IPS-NIHi11 (cell line): ENCODE results near the gene HDAC7.
"Not testable (repeated sequence)": the region's sequence is repeated elsewhere in the genome, so short reads cannot be mapped to it uniquely, and the experiment has no call there.

Experiments used
- DNase-seq: peaks from one replicate; pipeline ENCODE4 v3.0.0; 2012; ENCODE audit warnings: mixed read lengths, low spot score

The HDAC7 gene

GRCh38 chr12:47811581-47812484 is 7.9 kb downstream of the HDAC7 start:
- no peak for DNase-seq

- no peak for DNase-seq
These were observed 8.7 kb downstream of the HDAC7 start for GRCh38 chr12:47811072-47811396.

- not testable (repeated sequence) for DNase-seq
These were observed 10.2 kb downstream of the HDAC7 start for GRCh38 chr12:47809518-47809917.

GRCh38 chr12:47808574-47809365 is 10.9 kb downstream of the HDAC7 start:
- no peak for DNase-seq

GRCh38 chr12:47808050-47808449 is 11.7 kb downstream of the HDAC7 start:
- DNase-seq: no peak

GRCh38 chr12:47807338-47807737 is 12.4 kb downstream of the HDAC7 start:
- DNase-seq: no peak

- no peak for DNase-seq
These were observed 14.3 kb downstream of the HDAC7 start for GRCh38 chr12:47805417-47805816.

- DNase-seq: no peak
These were observed 15.5 kb downstream of the HDAC7 start for GRCh38 chr12:47804171-47804570.

GRCh38 chr12:47803191-47803875 is 16.4 kb downstream of the HDAC7 start:
- DNase-seq: no peak

GRCh38 chr12:47802312-47802711 is 17.4 kb downstream of the HDAC7 start:
- DNase-seq: peak; percentile 51

- no peak for DNase-seq
These were observed 17.8 kb downstream of the HDAC7 start for GRCh38 chr12:47801904-47802246.

- DNase-seq: no peak
These were observed 18.4 kb downstream of the HDAC7 start for GRCh38 chr12:47801170-47801903.

GRCh38 chr12:47800582-47800981 is 19.1 kb downstream of the HDAC7 start:
- DNase-seq: no peak

- no peak for DNase-seq
These were observed 20.2 kb downstream of the HDAC7 start for GRCh38 chr12:47799357-47799955.

GRCh38 chr12:47798382-47798948 is 21.2 kb downstream of the HDAC7 start:
- DNase-seq: no peak

- peak; percentile 77 for DNase-seq
These were observed 22.3 kb downstream of the HDAC7 start for GRCh38 chr12:47797441-47797840.

- no peak for DNase-seq
These were observed 23.8 kb downstream of the HDAC7 start for GRCh38 chr12:47795814-47796411.

GRCh38 chr12:47795121-47795813 is 24.4 kb downstream of the HDAC7 start:
- no peak for DNase-seq

GRCh38 chr12:47794679-47795078 is 25.0 kb downstream of the HDAC7 start:
- DNase-seq: no peak

- no peak for DNase-seq
These were observed 26.6 kb downstream of the HDAC7 start for GRCh38 chr12:47793015-47793681.
